Panc1 (cell line): Measurements from ENCODE around the gene FAM209B. TPM values are rescaled to one million over a fixed set of nuclear protein-coding genes. Genes with fewer than 3 reads are reported as not detected.
"Not testable (repeated sequence)": the region's sequence is repeated elsewhere in the genome, so short reads cannot be mapped to it uniquely, and the experiment has no call there.

Experiments used
- ATAC-seq: fragments of 200-7000 bp; cut with Tn5 transposase; 2 replicates; pipeline ENCODE4 v1.9.1; 2020; ENCODE audit warnings: mild to moderate bottlenecking, moderate library complexity
- BruUV-seq: library from RNA; stranded (reverse); fragments of 400-500 nt; replicated peaks from 2 replicates; lab custom pipeline; 2021; lab: Mats Ljungman, UMichigan
- CTCF ChIA-PET: fragments of 300-600 bp; sonication (Branson Sonifier 250); formaldehyde crosslinking; loops from one replicate; lab custom pipeline; 2022; ENCODE audit warnings: antibody characterized with exemption; lab: Charles Lee
- POLR2A ChIA-PET: fragments of 300-600 bp; sonication (Branson Sonifier 250); formaldehyde crosslinking; loops from one replicate; lab custom pipeline; 2022; ENCODE audit warnings: antibody characterized with exemption; lab: Charles Lee
- DNase-seq: peaks from one replicate; pipeline ENCODE4 v3.0.0-alpha.2; 2010; ENCODE audit warnings: low read depth, low spot score
- H3K27ac ChIP-seq: 2 replicates; pipeline ENCODE4 v1.5.1; 2011; ENCODE audit warnings: mild to moderate bottlenecking, low read length, inconsistent platforms
- H3K27me3 ChIP-seq: fragments of 200-500 bp; sonication (Bioruptor generic); 2 replicates; pipeline ENCODE4 v1.6.0; 2014; ENCODE audit warnings: low read length, inconsistent platforms; ENCODE audit not compliant: control insufficient read depth, insufficient read depth
- H3K36me3 ChIP-seq: fragments of 200-500 bp; sonication (Bioruptor generic); 2 replicates; pipeline ENCODE4 v1.5.1; 2014; ENCODE audit warnings: inconsistent platforms, mild to moderate bottlenecking, low read length, moderate library complexity; ENCODE audit not compliant: control insufficient read depth, insufficient read depth
- H3K4me1 ChIP-seq: 2 replicates; pipeline ENCODE4 v1.5.1; 2011; ENCODE audit warnings: inconsistent platforms, mild to moderate bottlenecking, low read length, moderate library complexity; ENCODE audit not compliant: control insufficient read depth, insufficient read depth
- H3K4me3 ChIP-seq, 2 experiments: 2 replicates each; pipeline ENCODE4 v1.5.1; 2011 to 2012; ENCODE audit warnings: low read depth in 2 of 2, low read length in 2 of 2, mild to moderate bottlenecking in 2 of 2, inconsistent platforms in 1 of 2, moderate library complexity in 1 of 2
- H3K9me3 ChIP-seq: fragments of 200-500 bp; sonication (Bioruptor generic); 2 replicates; pipeline ENCODE4 v1.5.1; 2014; ENCODE audit warnings: low read depth, mild to moderate bottlenecking, inconsistent platforms, low read length, moderate library complexity; ENCODE audit not compliant: control insufficient read depth, insufficient read depth
- CTCF ChIP-seq: fragments of 450-650 bp; IDR thresholded peaks from 2 replicates; pipeline ENCODE4 v1.5.1; 2017; ENCODE audit warnings: mild to moderate bottlenecking
- POLR2AphosphoS5 ChIP-seq: IDR thresholded peaks from 2 replicates; pipeline ENCODE4 v1.6.1; 2012; ENCODE audit warnings: mild to moderate bottlenecking, low read depth, low read length, moderate library complexity
- REST ChIP-seq, 2 experiments: IDR thresholded peaks; 2 replicates each; pipeline ENCODE4 v1.6.1; 2011 to 2012; ENCODE audit warnings: low read depth in 2 of 2, control low read depth in 1 of 2, low read length in 1 of 2, mild to moderate bottlenecking in 1 of 2, moderate library complexity in 1 of 2; ENCODE audit not compliant: insufficient read depth in 1 of 2
- SIN3A ChIP-seq: IDR thresholded peaks from 2 replicates; pipeline ENCODE4 v1.6.1; 2012; ENCODE audit warnings: low read depth, mild to moderate bottlenecking, low read length, moderate library complexity, borderline replicate concordance; ENCODE audit not compliant: insufficient read depth
- TCF7L2 ChIP-seq: IDR thresholded peaks from 2 replicates; pipeline ENCODE4 v1.6.1; 2011; ENCODE audit warnings: mild to moderate bottlenecking, low read depth, low read length, inconsistent platforms
- in situ Hi-C: cut with HindIII; loops from 2 replicates; pipeline ENCODE4 v1.10.0; 2016; ENCODE audit warnings: low sequenced_read_pairs, low pct_unique_long_range_greater_than_20kb
- intact Hi-C: fragments of 100-400 bp; cut with micrococcal nuclease; formaldehyde crosslinking; loops from one replicate; pipeline ENCODE4 v1.10.0; 2022; ENCODE audit not compliant: unreplicated experiment
- total RNA-seq: library from RNA; stranded (reverse); gene quantifications from one replicate; pipeline ENCODE4 v1.2.1, GENCODE V29; 2021; ENCODE audit not compliant: unreplicated experiment

Gene FAM209B
- total RNA-seq, 1 experiment from 2014 or later = not detected

- BruUV-seq = no TSS peak
- no peak overlapping the region for H3K4me3 ChIP-seq
- CTCF ChIA-PET = no interaction called here
- peaks cover 3% of the 10 kb centered on the region for H3K36me3 ChIP-seq
- no peaks in the 10 kb centered on the region for H3K9me3 ChIP-seq
- POLR2A ChIA-PET = no interaction called here
- TF ChIP-seq SIN3A (no peak), POLR2AphosphoS5 (no peak), TCF7L2 (no peak), CTCF (no peak), REST (IDR thresholded peaks at IDR 0.05; ENCODE audit: insufficient read depth in 1 of 2, low read depth in 2 of 2, low read length in 1 of 2) (no peak)
- DNase-seq (no peak), ATAC-seq (no peak)
- intact Hi-C loops = no loop called here
- no peaks in the 10 kb centered on the region for H3K4me1 ChIP-seq
- in situ Hi-C loops = no loop called here
- H3K27me3 ChIP-seq = no peaks in the 10 kb centered on the region
- H3K27ac ChIP-seq = no peak overlapping the region
Measured at GRCh38 chr20:56519551-56519950, 13.5 kb upstream of the FAM209B start.

- in situ Hi-C loops = no loop called here
Measured at GRCh38 chr20:56520180-56520579, 12.9 kb upstream of the FAM209B start.

GRCh38 chr20:56520746-56521354 is 12.2 kb upstream of the FAM209B start:
- H3K27ac ChIP-seq, H3K4me3 ChIP-seq, H3K4me1 ChIP-seq, CTCF ChIA-PET, H3K36me3 ChIP-seq, in situ Hi-C loops, intact Hi-C loops, BruUV-seq, H3K27me3 ChIP-seq, POLR2A ChIA-PET, H3K9me3 ChIP-seq, ATAC-seq, DNase-seq: not testable (repeated sequence)

More at GRCh38 chr20:56520180-56520579, 12.9 kb upstream of the FAM209B start:
- ChIA-PET POLR2A (no interaction called here), CTCF (no interaction called here)
- Histone ChIP-seq H3K4me1 (no peaks in the 10 kb centered on the region), H3K36me3 (peaks cover 3% of the 10 kb centered on the region), H3K27me3 (no peaks in the 10 kb centered on the region), H3K9me3 (no peaks in the 10 kb centered on the region), H3K27ac (no peak overlapping the region), H3K4me3 (no peak overlapping the region)
- intact Hi-C loops = no loop called here
- ATAC-seq = no peak
- no TSS peak for BruUV-seq
- TF ChIP-seq POLR2AphosphoS5 (no peak), CTCF (no peak)
- DNase-seq = no peak
